ENCODE data around the gene BBLN.
"Not testable (repeated sequence)": the region's sequence is repeated elsewhere in the genome, so short reads cannot be mapped to it uniquely, and the experiment has no call there.

Gene BBLN, protein sequence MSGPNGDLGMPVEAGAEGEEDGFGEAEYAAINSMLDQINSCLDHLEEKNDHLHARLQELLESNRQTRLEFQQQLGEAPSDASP

DNA sequence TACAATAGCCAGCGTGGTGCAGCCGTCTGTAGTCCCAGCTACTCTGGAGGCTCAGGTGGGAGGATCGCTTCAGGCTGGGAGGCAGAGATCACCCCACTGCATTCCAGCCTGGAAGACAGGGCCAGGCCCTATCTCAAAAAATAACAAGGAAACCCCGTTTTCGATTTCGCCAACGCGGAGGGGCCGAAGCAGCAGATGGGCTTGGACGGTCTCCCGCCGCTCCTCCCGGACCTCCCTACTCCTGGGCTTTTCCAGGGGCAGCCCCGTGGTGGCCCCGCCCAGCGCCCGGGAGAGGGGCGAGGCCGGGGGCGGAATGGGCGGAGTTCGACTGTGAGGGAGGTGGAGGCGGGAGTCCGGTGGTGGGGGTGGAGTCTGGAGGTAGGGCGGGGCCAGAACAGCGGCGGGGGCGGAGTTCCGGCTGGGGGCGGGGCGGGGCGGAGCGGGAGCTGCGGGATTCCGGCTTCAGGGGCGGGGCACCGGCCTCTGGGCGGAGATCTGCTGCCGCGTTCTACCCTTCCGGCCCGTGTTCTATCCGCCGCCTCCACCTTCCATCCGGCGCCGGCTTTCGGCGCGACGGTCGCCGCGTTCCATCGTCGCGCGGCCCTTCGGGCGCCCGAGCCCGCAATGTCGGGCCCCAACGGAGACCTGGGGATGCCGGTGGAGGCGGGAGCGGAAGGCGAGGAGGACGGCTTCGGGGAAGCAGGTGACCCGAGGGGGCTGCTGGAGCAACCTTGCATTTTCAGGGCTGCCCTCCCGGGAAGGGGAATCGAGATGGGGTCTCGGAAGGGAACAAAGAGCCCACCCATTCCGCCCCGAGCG lies at the start of gene BBLN:
BBLN (plus strand) TSS at position 482 of the 819 bp plus-strand sequence; CDS start at position 625, 143 bp downstream.
- DNase-seq, result peak; percentile 87

DNA sequence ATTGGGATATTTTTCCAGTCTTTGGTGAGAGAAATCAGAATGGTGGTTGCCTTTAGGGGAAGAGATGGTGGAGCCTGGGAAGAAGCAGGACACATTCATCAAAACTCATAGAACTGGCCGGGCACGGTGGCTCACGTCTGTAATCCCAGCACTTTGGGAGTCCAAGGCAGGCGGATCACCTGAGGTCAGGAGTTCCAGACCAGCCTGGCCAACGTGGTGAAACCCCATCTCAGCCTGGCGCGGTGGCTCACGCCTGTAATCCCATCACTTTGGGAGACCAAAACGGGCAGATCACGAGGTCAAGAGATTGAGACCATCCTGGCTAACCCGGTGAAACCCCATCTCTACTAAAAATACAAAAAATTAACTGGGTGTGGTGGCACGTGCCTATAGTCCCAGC lies 48.3 kb upstream of the BBLN start:
- DNase-seq, result not testable (repeated sequence)

DNA sequence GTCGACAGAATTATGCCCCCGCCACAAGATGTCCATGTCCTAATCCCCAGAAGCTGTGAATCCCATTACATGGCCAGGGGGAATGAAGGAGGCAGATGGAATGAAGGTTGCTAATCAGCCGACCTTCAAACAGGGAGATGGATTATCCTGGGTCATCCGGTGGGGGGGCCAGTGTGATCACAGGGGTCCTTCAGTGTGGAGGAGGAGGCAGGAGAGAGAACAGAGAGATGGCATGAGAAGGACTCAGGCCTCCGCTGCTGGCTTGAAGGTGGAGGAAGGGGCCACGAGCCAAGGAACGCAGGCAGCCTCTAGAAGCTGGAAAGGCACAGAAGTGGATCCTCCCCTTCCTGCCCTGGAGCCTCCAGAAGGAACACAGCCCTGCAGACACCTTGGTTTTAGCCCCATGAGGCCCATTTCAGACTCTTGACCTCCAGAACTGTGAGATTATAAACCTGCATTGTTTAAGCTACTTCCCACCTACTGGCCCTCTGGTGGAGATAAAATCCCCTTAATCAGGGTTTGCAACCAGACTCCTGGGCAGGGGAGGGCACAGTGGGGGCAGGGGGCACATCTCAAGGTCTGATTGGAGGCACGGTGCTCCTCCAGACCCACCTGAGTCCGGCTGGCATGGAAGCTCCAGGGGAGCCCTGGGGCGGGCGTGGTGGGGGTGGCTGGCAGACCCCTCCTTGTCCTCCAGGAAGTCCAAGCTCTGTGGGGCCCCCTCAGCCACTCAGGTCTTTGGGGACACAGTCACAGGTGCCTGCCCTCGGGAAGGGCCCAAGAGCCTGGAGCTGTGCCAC lies 46.3 kb upstream of the BBLN start:
- no peak for DNase-seq

GRCh38 chr9:128114326-128115186 lies 45.5 kb upstream of the BBLN start:
- DNase-seq, result no peak

GRCh38 chr9:128115187-128116103 lies 44.6 kb upstream of the BBLN start:
- no peak for DNase-seq

DNA sequence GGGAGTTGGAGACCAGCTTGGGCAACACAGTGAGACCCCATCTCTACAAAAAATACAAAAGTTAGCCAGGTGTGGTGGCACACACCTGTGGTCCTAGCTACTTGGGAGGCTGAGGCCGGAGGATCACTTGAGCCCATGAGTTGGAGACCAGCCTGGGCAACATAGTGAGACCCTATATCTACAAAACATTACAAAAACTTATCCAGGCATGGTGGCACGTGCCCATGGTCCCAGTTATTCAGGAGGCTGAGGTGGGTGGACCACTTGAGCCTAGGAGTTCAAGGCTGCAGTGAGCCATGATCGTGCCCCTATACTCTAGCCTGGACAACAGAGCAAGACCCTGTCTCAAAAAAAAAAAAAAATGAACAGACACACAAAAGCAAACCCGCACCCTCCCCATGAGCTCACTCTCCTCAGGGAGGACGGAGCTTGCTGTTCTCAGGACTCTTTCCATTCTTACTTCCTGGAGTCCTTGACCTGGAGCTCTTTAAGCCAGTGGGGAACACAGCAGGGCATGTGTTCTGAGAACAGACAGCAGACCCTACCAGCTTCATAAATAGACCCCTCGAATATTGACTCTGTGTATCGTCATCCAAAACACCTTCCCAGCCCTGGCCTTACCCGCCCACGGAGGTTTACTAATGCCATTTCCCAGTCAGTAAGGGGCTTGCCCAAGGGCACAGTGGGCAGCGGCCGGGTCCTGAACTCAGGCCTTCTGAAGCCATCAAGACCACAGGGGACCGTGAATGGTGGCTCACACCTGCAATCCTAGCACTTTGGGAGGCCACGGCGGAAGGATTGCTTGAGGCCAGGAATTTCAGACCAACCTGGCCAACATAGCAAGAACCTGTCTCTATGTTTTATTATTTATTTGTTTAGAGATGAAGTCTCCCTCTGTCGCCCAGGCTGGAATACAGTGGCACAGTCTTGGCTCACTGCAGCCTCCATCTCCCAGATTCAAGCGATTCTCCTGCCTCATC lies 43.7 kb upstream of the BBLN start:
- DNase-seq, result no peak

- DNase-seq, result peak; percentile 80
Observed at GRCh38 chr9:128117613-128118471, 42.2 kb upstream of the BBLN start.

DNA sequence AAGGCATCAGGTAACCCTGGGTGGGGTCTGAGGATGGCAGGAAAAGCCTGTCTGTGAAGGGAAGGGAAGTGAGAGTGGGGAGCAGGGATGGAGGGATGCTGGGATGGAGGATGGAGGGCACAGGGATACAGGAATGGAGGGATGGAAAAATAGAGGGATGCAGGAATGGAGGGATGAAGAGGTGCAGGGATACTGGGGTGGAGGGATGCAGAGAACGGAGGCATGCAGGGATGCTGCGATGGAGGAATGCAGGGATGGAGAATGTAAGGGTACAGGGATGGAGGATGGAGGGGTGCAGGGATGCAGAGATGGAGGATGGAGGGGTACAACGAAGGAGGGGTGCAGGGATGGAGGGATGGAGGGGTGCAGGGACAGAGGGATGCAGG lies 41.6 kb upstream of the BBLN start:
- DNase-seq, result no peak

GRCh38 chr9:128118971-128119665 lies 40.9 kb upstream of the BBLN start:
- no peak for DNase-seq

DNA sequence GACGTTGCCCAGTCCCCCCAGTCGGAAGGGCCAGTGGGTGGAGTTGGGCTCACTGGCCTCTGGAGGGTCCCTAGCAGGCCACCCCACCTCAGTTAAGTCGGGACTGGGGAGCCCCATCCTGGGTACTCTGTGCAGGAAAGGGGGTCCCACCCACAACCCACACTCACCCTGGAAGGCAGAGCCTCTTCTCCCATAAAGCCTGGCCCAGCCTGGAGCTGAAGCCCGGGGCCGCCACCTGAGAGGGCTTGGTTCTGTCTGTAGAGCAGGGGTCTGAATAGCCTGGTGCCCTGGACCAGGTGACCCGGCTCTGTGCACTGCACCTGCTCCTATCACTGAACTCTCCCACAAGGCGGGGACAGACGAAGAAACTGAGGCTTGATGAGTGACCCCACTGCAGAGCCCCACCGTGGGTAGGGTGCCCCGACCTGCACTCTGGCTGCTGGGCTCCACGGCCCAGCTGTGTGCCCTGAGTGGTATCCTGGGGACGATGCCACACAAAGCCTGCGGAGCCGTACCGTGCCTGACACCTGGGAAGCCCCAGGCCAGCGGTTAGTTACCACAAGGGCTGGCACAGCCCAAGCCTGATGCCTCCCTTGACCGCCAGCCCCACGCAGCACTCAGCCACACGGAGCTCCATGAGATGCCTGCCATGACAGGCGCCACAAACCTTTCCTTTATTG lies 39.9 kb upstream of the BBLN start:
- no peak for DNase-seq

DNA sequence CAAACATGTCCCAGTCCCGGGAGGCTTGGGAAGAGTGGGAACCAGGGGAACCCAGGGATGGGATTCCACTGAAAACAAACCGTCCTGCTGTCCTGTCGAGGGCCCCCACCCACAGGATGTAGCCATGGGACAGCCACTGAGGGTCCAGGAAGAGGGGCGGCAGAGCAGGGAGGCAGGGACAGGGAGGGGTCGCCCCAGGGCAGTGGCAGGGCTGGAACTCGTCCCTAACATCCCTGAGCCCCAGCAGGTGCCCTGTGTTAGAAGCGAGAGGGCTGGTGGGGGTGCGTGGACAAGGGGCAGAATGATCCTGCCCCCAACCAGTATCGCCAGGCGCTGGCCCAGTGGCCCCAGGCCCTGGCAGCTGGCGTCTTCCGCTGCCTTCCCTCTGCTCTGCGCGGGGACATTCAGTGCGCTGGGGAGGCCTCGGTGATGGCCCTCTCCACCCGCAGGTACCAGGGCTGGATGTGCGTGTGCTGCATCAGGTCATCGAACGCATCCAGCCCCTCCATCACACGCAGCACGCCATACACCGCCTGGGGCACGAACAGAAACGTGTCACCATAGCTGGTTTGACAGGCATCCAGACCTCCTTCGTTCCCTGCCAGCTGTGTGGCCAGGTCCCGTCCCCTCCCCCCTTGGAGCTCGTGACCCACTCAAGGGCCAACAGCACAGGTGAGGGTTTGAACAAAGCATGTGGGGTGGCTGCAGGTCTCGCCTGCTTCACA lies 39.2 kb upstream of the BBLN start:
- DNase-seq, result no peak

GRCh38 chr9:128121466-128121810 lies 38.6 kb upstream of the BBLN start:
- DNase-seq, result no peak

GRCh38 chr9:128121924-128122808 lies 37.9 kb upstream of the BBLN start:
- no peak for DNase-seq

DNA sequence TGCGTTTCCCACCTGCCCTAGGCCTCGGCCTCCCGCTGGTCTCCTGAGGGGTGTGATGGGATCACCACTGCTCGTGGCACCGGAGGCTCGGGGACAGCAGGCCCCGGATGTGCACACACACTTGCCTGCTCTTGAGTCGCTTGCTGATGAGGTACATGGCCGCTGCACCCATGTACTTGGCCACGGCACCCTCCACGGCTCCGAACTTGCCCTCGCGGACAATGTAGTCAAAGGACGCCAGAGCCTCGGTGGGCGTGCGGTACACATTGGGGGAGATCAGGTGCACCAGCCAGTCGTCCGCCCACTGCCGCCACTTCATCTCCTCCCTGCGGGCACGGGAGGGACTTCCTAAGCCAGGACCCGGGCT lies 37.3 kb upstream of the BBLN start:
- DNase-seq, result no peak

- no peak for DNase-seq
Observed at GRCh38 chr9:128123451-128124080, 36.5 kb upstream of the BBLN start.

DNA sequence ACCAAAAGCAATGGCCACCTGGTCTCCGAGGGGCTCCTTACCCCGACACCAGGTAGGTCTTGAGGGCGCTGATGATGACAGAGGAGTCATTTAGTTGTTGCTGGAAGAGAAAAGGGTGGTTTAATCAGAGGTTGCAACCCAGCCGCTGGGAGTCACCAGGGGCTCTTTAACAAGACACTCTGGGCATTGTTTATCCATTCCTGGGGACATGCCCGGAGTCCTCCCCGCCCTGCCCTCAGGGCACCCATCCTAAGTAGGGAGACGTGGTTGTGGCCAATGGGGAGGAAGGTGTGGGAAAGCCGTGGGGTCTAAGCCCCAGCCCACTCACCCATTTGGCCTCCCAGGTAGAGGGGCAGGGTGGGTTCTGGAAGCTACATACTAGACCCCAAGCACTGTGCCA lies 35.6 kb upstream of the BBLN start:
- no peak for DNase-seq

Measured in NK-92 treated with Interleukin-12 subunit alpha and Interleukin-12 subunit beta, amount 100 ng/mL, for 24 hours (cell line).